HL-60 (cell line): ENCODE data around the gene ODC1.

Experiments used
- CTCF ChIP-seq: IDR thresholded peaks from one replicate; pipeline ENCODE4 v1.5.1; 2011; ENCODE audit warnings: low read length, control low read depth, inconsistent platforms; ENCODE audit not compliant: insufficient read depth
- REST ChIP-seq: IDR thresholded peaks from 2 replicates; pipeline ENCODE4 v1.6.1; 2012; ENCODE audit warnings: low read depth; ENCODE audit not compliant: insufficient replicate concordance

GRCh38 chr2:10471955-10472354 is 23.8 kb upstream of the ODC1 start:
- TF ChIP-seq CTCF (no peak), REST (no peak)
